HG03045 (cell line): ENCODE measurements around the gene SNRNP40.
"Not testable (repeated sequence)": the region's sequence is repeated elsewhere in the genome, so short reads cannot be mapped to it uniquely, and the experiment has no call there.

Experiments used
- ATAC-seq: cut with Tn5 transposase; IDR thresholded peaks from one replicate; pipeline ENCODE4 v1.9.1; 2021; ENCODE audit warnings: mild to moderate bottlenecking, moderate library complexity; ENCODE audit not compliant: unreplicated experiment

The SNRNP40 gene

GRCh38 chr1:31287791-31288190, 8.8 kb downstream of the SNRNP40 start:
- ATAC-seq = not testable (repeated sequence)

- ATAC-seq = not testable (repeated sequence)
Observed at GRCh38 chr1:31282426-31282825, 14.2 kb downstream of the SNRNP40 start.

- ATAC-seq = no peak
Observed at GRCh38 chr1:31273619-31274018, 23.0 kb downstream of the SNRNP40 start.

GRCh38 chr1:31272369-31272768, 24.2 kb downstream of the SNRNP40 start:
- ATAC-seq = no peak

GRCh38 chr1:31266547-31266946, 30.0 kb downstream of the SNRNP40 start:
- ATAC-seq = no peak

GRCh38 chr1:31264790-31265386, 31.7 kb downstream of the SNRNP40 start:
- ATAC-seq = no peak

- ATAC-seq = no peak
Observed at GRCh38 chr1:31263408-31263807, 33.2 kb downstream of the SNRNP40 start.

GRCh38 chr1:31262393-31262792, 34.2 kb downstream of the SNRNP40 start:
- ATAC-seq = not testable (repeated sequence)

GRCh38 chr1:31261916-31262315, 34.7 kb downstream of the SNRNP40 start:
- ATAC-seq = no peak

- ATAC-seq = no peak
Observed at GRCh38 chr1:31259746-31260145, 36.8 kb downstream of the SNRNP40 start.

- ATAC-seq = no peak
Observed at GRCh38 chr1:31258581-31258980, 38.0 kb downstream of the SNRNP40 start.

GRCh38 chr1:31257213-31257612, 39.4 kb downstream of the SNRNP40 start:
- no peak for ATAC-seq

- no peak for ATAC-seq
Observed at GRCh38 chr1:31249854-31250253, 46.7 kb downstream of the SNRNP40 start.

GRCh38 chr1:31248276-31248675, 48.3 kb downstream of the SNRNP40 start:
- no peak for ATAC-seq

- no peak for ATAC-seq
Observed at GRCh38 chr1:31244326-31244725, 52.3 kb downstream of the SNRNP40 start.

GRCh38 chr1:31243501-31244286, 52.9 kb downstream of the SNRNP40 start:
- ATAC-seq = no peak

GRCh38 chr1:31241321-31241720, 55.3 kb downstream of the SNRNP40 start:
- no peak for ATAC-seq

GRCh38 chr1:31239653-31240241, 56.8 kb downstream of the SNRNP40 start, which contains the start of gene NKAIN1:
Gene NKAIN1 (minus strand): TSS chr1:31239887. CDS start chr1:31239547, 340 bp downstream.
- ATAC-seq = no peak

- ATAC-seq = no peak
Observed at GRCh38 chr1:31238986-31239613, 57.5 kb downstream of the SNRNP40 start.

- ATAC-seq = no peak
Observed at GRCh38 chr1:31238612-31238985, 58.0 kb downstream of the SNRNP40 start.

GRCh38 chr1:31234870-31235269, 61.7 kb downstream of the SNRNP40 start:
- no peak for ATAC-seq
